Neural crest cell (in vitro differentiated cells): ENCODE data around the gene ARHGAP26. TPM values are rescaled to one million over a fixed set of nuclear protein-coding genes. Genes with fewer than 3 reads are reported as not detected.

Experiments
- DNase-seq: peaks from one replicate; pipeline ENCODE4 v3.0.0; 2021; ENCODE audit warnings: low read depth, mixed read lengths, low spot score
- H3K27ac Mint-ChIP-seq: one replicate; pipeline ENCODE4 v1.8.0; 2021; ENCODE audit warnings: mild to moderate bottlenecking, mixed read lengths; ENCODE audit not compliant: unreplicated experiment
- H3K27me3 Mint-ChIP-seq: 2 replicates; pipeline ENCODE4 v1.8.0; 2021; ENCODE audit warnings: low read depth, mild to moderate bottlenecking, mixed read lengths
- H3K36me3 Mint-ChIP-seq: 2 replicates; pipeline ENCODE4 v1.8.0; 2021; ENCODE audit warnings: low read depth, mild to moderate bottlenecking, mixed read lengths
- H3K4me1 Mint-ChIP-seq: 2 replicates; pipeline ENCODE4 v1.8.0; 2021; ENCODE audit warnings: mixed read lengths
- H3K4me3 Mint-ChIP-seq: one replicate; pipeline ENCODE4 v1.8.0; 2021; ENCODE audit warnings: mild to moderate bottlenecking, mixed read lengths
- H3K9me3 Mint-ChIP-seq: 2 replicates; pipeline ENCODE4 v1.8.0; 2021; ENCODE audit warnings: mixed read lengths
- CTCF ChIP-seq: fragments of 200-600 bp; sonication (generic); conservative IDR thresholded peaks from 2 replicates; pipeline ENCODE4 v1.5.0; 2021; ENCODE audit warnings: antibody characterized with exemption, mild to moderate bottlenecking
- total RNA-seq: library from RNA; stranded (reverse); gene quantifications from 2 replicates; pipeline ENCODE4 v1.2.1, GENCODE V29; 2021

The ARHGAP26 gene
- total RNA-seq, 1 donor from 2014 or later: 5.5 TPM

- TF ChIP-seq CTCF: no peak
- Mint-ChIP-seq H3K36me3 (no peaks in the 10 kb centered on the region), H3K9me3 (no peaks in the 10 kb centered on the region), H3K27me3 (no peaks in the 10 kb centered on the region), H3K4me1 (peaks cover 11% of the 10 kb centered on the region), H3K4me3 (no peak overlapping the region), H3K27ac (no peak overlapping the region)
- no peak for DNase-seq
Measured at GRCh38 chr5:142875936-142876335, 105.8 kb downstream of the ARHGAP26 start.

GRCh38 chr5:142876817-142877216 lies 106.6 kb downstream of the ARHGAP26 start:
- no peaks in the 10 kb centered on the region for H3K36me3 Mint-ChIP-seq
- DNase-seq: no peak
- H3K27me3 Mint-ChIP-seq: no peaks in the 10 kb centered on the region
- H3K4me3 Mint-ChIP-seq: no peak overlapping the region
- TF ChIP-seq CTCF: no peak
- peaks cover 20% of the 10 kb centered on the region for H3K4me1 Mint-ChIP-seq
- no peak overlapping the region for H3K27ac Mint-ChIP-seq
- H3K9me3 Mint-ChIP-seq: no peaks in the 10 kb centered on the region

- Mint-ChIP-seq H3K27me3 (no peaks in the 10 kb centered on the region), H3K36me3 (no peaks in the 10 kb centered on the region), H3K4me1 (peaks cover 25% of the 10 kb centered on the region), H3K27ac (no peak overlapping the region), H3K4me3 (no peak overlapping the region), H3K9me3 (no peaks in the 10 kb centered on the region)
- no peak for TF ChIP-seq CTCF
- no peak for DNase-seq
Measured at GRCh38 chr5:142878111-142878510, 107.9 kb downstream of the ARHGAP26 start.

GRCh38 chr5:142878638-142879037 lies 108.5 kb downstream of the ARHGAP26 start:
- Mint-ChIP-seq H3K36me3 (no peaks in the 10 kb centered on the region), H3K27me3 (no peaks in the 10 kb centered on the region), H3K9me3 (no peaks in the 10 kb centered on the region), H3K4me1 (peaks cover 25% of the 10 kb centered on the region), H3K27ac (no peak overlapping the region), H3K4me3 (no peak overlapping the region)
- TF ChIP-seq CTCF: no peak
- DNase-seq: no peak

GRCh38 chr5:142881076-142881783 lies 111.1 kb downstream of the ARHGAP26 start:
- Mint-ChIP-seq H3K4me1 (peaks cover 25% of the 10 kb centered on the region), H3K9me3 (no peaks in the 10 kb centered on the region), H3K36me3 (no peaks in the 10 kb centered on the region), H3K4me3 (no peak overlapping the region), H3K27me3 (no peaks in the 10 kb centered on the region), H3K27ac (no peak overlapping the region)
- TF ChIP-seq CTCF: no peak
- DNase-seq: no peak
